Adrenal gland (tissue), 5 donors: ENCODE results near the gene FCAMR.

Experiments
- CTCF ChIP-seq, 6 experiments: fragments of 450-650 bp in 4 of 6; fragments of 200-600 bp in 2 of 6; sonication (generic) in 1 of 6; IDR thresholded peaks; 1 replicate in 5 of 6; 2 replicates in 1 of 6; pipeline versions ENCODE4 v1.5.1 to v1.8.0; 2016 to 2021; ENCODE audit warnings: antibody characterized with exemption in 6 of 6, mild to moderate bottlenecking in 2 of 6, moderate library complexity in 1 of 6
- POLR2A ChIP-seq, 2 donors: fragments of 450-650 bp; IDR thresholded peaks; one replicate each; pipeline ENCODE4 v1.6.1; 2017; ENCODE audit warnings: antibody characterized with exemption in 2 of 2, mild to moderate bottlenecking in 2 of 2, moderate library complexity in 1 of 2
- donor health status: DM: no; HTN: no; CAD: no.

- TF ChIP-seq CTCF (IDR thresholded peaks at IDR 0.05) (no peak), POLR2A (IDR thresholded peaks at IDR 0.05) (no peak)
Measured at GRCh38 chr1:207019661-207020060, 49.4 kb upstream of the FCAMR start.
